Stimulated activated CD8-positive, alpha-beta memory T cell treated with anti-CD3 and anti-CD28 coated beads, Interleukin-7, amount 100 ng/mL, for 24 hours (primary cell): ENCODE data around the gene GIMAP2.
"Not testable (repeated sequence)": the region's sequence is repeated elsewhere in the genome, so short reads cannot be mapped to it uniquely, and the experiment has no call there.

Experiments
- DNase-seq: peaks from one replicate; pipeline ENCODE4 v3.0.0-alpha.2; 2020; ENCODE audit warnings: low read depth

GIMAP2 gene

GRCh38 chr7:150676854-150677253 is 8.7 kb upstream of the GIMAP2 start:
- DNase-seq = not testable (repeated sequence)

- not testable (repeated sequence) for DNase-seq
Observed at GRCh38 chr7:150678601-150679000, 6.9 kb upstream of the GIMAP2 start.

- not testable (repeated sequence) for DNase-seq
Observed at GRCh38 chr7:150680364-150680763, 5.1 kb upstream of the GIMAP2 start.

DNA sequence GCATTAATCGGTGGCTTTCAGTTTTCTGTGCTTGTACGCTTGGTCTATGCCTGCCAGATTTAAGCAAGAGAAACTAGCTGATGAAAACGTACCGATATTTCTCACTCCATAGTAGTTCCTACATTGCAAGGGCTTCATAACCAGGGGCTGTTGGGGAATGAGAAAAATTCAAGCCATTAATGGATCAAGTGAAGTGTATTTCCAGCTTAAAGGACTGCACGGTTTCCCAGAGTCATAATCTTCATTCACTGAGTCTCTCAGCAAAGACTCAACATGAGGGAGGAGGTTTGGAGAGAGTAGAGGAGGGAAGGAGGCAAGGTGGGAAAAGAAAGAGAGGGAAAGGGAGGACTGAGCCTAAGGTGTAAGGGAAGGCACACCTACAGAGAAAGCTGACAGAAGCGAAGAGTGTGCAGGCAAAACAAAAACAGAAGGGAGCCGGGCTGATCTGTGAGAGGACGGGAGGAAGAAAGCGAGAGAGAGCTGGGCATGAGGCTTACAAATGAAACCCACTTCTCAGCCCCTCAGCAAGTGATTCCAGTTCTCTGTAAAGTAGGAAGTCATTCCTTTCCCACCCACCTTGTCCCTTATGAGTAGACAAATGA is 625 bp downstream of the GIMAP2 start:
- DNase-seq = no peak

- DNase-seq = no peak
Observed at GRCh38 chr7:150688630-150689029, 3.1 kb downstream of the GIMAP2 start.

DNA sequence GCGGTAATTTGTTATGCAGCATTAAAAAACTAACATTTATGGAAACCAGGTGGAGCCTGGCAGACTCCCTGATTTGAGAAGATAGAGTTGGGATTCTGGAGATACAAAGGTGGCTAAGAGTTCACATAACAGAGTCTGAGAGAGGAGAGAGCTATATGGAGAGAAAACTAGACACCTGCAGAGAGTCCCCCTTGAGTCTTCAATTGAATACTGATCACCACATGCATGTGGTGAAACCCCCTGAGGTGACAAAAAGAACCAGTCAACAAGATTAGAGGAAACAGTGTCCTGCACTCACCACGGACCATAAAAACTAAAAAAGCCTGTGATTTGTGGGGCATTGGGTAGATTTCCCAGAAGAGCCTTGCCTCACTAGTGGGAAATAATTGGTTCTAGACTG is 10.1 kb downstream of the GIMAP2 start:
- DNase-seq = no peak

GRCh38 chr7:150703209-150703608 is 17.7 kb downstream of the GIMAP2 start:
- no peak for DNase-seq

DNA sequence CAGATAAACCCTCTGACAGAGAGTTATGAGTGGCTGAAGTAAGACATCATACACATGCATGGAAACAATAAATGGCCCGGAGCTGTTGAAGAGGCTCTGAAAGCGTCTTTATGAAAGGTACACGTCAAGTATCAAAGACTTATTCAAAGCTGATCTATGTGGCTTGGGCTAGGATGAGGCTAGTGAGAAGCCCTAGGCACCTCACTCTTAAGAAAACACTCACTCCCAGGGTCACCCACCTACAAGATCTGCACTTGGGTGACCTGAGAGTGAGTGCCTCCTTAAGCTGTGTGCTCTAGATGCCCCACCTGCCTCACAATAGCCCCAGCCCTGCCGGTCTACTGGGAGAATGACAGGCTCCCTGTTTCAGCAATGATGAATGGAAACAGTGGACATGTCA is 29.8 kb downstream of the GIMAP2 start:
- DNase-seq = no peak

GRCh38 chr7:150715738-150716137 is 30.2 kb downstream of the GIMAP2 start:
- no peak for DNase-seq

DNA sequence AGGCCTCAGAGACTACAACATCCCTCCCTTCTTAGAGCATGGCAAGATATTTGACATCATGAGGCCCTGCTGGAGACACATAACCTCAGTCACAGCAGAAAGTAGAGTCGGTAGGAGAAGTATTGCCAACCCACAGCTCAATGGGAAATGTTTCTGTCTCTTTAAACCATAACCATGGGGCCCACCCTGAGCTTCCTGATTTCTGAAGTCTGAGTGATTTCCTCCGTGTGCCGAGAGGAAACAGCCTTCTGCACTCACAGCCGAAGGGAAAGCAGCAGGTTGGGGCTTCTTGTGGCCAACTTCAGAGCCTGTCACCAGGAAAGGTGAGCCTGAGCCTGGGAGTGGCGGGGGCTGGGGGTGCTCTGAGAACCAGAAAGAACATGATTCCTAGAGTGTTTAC is 30.9 kb downstream of the GIMAP2 start, which contains the start of gene GIMAP1:
GIMAP1 (plus strand) TSS at position 246 of the 400 bp plus-strand sequence. CDS start 2,435 bp downstream, outside the sequence.
- DNase-seq = no peak

DNA sequence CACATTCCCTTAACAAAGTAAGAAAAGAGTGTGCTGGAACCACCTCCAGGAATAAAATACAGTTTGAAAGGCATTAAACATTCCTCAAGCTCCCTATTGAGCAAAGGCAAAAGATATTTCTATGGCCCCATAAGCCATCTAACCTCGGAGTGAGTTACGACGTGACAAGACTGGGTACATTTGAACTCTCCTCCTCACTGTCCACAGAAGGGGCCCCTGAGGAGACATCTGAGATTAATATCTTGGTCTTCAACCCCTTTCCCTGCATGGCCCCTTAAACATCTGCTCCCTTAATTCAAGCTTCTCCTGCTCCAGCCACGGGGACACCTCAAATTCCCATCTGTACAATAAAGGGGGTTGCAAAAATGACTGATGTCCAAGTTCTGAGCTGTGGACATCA is 31.4 kb downstream of the GIMAP2 start:
- DNase-seq = no peak

DNA sequence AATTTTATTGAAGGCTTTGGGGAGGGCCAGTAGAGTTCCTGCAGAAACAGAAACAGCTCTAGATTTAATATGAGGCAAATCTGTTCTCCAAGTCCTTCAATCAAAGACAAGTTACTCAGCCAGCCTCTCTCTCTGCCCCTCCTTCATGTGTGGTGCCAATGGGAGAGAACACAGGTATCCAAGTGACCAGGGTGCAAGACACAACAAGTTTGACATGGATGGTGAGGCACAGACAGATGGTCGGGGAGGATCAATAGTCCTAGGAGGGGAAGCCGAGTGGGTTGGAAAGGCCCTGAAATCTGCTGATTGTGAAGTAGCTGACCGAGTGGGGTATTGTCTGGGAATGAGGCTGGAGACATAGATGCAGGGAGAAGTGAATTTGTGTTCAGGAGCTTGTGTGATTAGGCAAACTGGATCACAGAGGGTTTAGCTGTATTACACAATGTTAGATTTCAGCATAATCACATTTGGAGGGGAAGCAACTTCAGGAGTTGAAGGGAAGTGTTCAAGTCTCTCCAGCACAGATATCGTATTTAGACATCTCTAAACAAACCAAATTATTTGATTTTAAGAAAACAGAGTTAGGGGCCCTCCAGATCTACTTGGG is 32.4 kb downstream of the GIMAP2 start:
- no peak for DNase-seq

DNA sequence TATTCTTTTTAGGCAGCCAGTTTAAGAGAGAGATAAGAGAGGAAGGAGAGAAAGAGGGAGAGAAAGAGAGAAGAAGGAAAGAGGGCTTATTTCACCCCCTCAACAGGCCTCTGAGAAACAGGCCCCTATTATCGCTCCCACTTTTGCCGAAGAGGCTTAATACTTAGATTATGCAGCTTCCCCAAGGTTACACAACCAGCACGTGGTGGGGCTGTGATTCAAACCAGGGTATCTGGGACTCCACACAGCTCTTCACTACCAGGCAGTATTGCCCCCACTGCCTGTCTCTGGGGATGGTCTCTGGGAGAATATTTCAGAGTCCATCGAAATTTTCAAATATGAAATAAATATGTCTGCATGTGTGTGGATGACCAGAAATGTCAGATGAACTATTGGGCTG is 33.9 kb downstream of the GIMAP2 start:
- no peak for DNase-seq

GRCh38 chr7:150719960-150720891 is 34.7 kb downstream of the GIMAP2 start:
- DNase-seq = no peak

DNA sequence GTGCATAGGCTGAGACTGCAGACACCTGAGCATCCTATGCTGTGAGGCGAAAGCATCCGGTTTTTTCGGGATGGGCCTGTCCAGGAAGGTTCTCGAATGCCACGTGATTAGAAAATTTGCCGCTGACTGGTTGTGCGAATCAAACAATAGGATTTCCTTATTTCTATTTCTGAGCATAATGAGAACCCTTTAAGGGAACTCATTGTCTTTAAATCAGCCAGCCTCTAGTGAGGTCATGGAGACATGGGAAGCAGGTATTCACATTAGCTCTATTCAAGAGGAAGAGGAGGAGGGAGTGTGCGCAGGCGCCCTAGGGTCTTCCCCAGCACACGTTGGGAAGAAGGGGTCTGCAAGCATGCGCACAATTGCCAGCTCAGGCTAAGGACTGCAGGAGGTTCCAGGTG is 36.5 kb downstream of the GIMAP2 start:
- no peak for DNase-seq

GRCh38 chr7:150722431-150722931 is 37.0 kb downstream of the GIMAP2 start:
- DNase-seq = no peak

- no peak for DNase-seq
Observed at GRCh38 chr7:150723467-150723866, 38.0 kb downstream of the GIMAP2 start.

DNA sequence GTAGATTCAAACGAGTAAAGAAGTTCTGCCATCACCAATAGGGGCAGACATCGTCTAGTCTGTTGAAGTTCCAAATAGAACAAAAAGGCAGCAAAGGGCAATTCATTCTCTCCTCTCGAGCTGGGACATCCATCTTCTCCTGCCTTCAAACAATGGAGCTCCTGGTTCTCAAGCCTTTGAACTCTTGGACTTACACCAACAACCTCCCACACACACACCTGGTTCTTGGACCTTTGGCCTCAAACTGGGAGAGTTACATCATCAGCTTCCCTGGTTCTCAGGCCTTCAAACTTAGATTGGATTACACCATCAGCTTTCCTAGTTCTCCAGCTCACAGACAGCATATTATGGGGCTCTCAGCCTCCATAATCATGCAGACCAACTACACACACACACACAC is 41.9 kb downstream of the GIMAP2 start:
- DNase-seq = no peak

- no peak for DNase-seq
Observed at GRCh38 chr7:150728011-150728410, 42.5 kb downstream of the GIMAP2 start.

DNA sequence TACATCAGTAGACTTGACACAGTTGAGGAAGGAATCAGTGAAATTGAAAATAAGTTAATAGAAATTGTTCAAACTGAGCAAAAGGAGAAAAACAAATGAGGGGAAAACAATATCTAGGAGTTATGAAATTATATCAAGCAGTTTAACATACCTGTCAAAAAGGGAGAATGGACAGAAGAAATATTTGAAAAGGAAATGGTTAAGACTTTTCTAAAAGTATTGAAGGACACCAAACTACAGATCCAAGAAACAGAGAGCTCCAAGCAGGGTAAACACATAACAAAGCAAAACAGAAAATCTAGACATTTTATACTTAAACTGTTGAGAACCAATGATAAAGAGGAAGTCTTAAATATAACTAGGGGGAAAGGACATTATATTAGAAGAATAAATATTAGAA is 43.1 kb downstream of the GIMAP2 start:
- DNase-seq = no peak

- no peak for DNase-seq
Observed at GRCh38 chr7:150731916-150732315, 46.4 kb downstream of the GIMAP2 start.

GRCh38 chr7:150732786-150733481 is 47.4 kb downstream of the GIMAP2 start:
- no peak for DNase-seq
